Osteocyte (in vitro differentiated cells): Measurements from ENCODE around the gene TRIM59. TPM values are rescaled to one million over a fixed set of nuclear protein-coding genes. Genes with fewer than 3 reads are reported as not detected.
A peak's percentile ranks its signal among the peaks of the same experiment; 100 is the strongest.

Source experiments
- DNase-seq: peaks from one replicate; pipeline ENCODE4 v3.0.0; 2021; ENCODE audit warnings: mixed read lengths; ENCODE audit not compliant: unreplicated experiment; ENCODE audit errors: extremely low spot score
- H3K27ac Mint-ChIP-seq: one replicate; pipeline ENCODE4 v1.8.0; 2021; ENCODE audit warnings: mild to moderate bottlenecking, mixed read lengths; ENCODE audit not compliant: unreplicated experiment
- H3K27me3 Mint-ChIP-seq: one replicate; pipeline ENCODE4 v1.8.0; 2021; ENCODE audit warnings: mixed read lengths; ENCODE audit not compliant: unreplicated experiment
- H3K36me3 Mint-ChIP-seq: one replicate; pipeline ENCODE4 v1.8.0; 2021; ENCODE audit warnings: mixed read lengths; ENCODE audit not compliant: unreplicated experiment
- H3K4me1 Mint-ChIP-seq: one replicate; pipeline ENCODE4 v1.8.0; 2021; ENCODE audit warnings: mixed read lengths; ENCODE audit not compliant: unreplicated experiment
- H3K4me3 Mint-ChIP-seq: one replicate; pipeline ENCODE4 v1.8.0; 2021; ENCODE audit warnings: mild to moderate bottlenecking, moderate library complexity, mixed read lengths; ENCODE audit not compliant: unreplicated experiment
- H3K9me3 Mint-ChIP-seq: one replicate; pipeline ENCODE4 v1.8.0; 2021; ENCODE audit warnings: mixed read lengths; ENCODE audit not compliant: unreplicated experiment
- CTCF ChIP-seq: fragments of 200-600 bp; sonication (generic); IDR thresholded peaks from 2 replicates; pipeline ENCODE4 v1.5.0; 2021; ENCODE audit warnings: antibody characterized with exemption, mild to moderate bottlenecking, moderate library complexity
- total RNA-seq: library from RNA; stranded (reverse); gene quantifications from 2 replicates; pipeline ENCODE4 v1.2.1, GENCODE V29; 2021

The TRIM59 gene
- total RNA-seq, 1 donor from 2014 or later, result 36.0 TPM

GRCh38 chr3:160481856-160482255 lies 32.3 kb upstream of the TRIM59 start:
- Mint-ChIP-seq H3K4me1 (peaks cover 54% of the 10 kb centered on the region), H3K36me3 (no peaks in the 10 kb centered on the region), H3K4me3 (no peak overlapping the region), H3K9me3 (no peaks in the 10 kb centered on the region), H3K27ac (no peak overlapping the region), H3K27me3 (no peaks in the 10 kb centered on the region)
- DNase-seq, result no peak
- no peak for TF ChIP-seq CTCF

GRCh38 chr3:160480931-160481330 lies 31.3 kb upstream of the TRIM59 start:
- H3K4me3 Mint-ChIP-seq, result no peak overlapping the region
- no peak for DNase-seq
- H3K9me3 Mint-ChIP-seq, result no peaks in the 10 kb centered on the region
- H3K27me3 Mint-ChIP-seq, result no peaks in the 10 kb centered on the region
- no peak for TF ChIP-seq CTCF
- no peaks in the 10 kb centered on the region for H3K36me3 Mint-ChIP-seq
- H3K27ac Mint-ChIP-seq, result no peak overlapping the region
- H3K4me1 Mint-ChIP-seq, result peaks cover 49% of the 10 kb centered on the region

GRCh38 chr3:160479376-160479775 lies 29.8 kb upstream of the TRIM59 start:
- H3K36me3 Mint-ChIP-seq, result no peaks in the 10 kb centered on the region
- H3K4me3 Mint-ChIP-seq, result no peak overlapping the region
- DNase-seq, result no peak
- H3K9me3 Mint-ChIP-seq, result no peaks in the 10 kb centered on the region
- H3K27me3 Mint-ChIP-seq, result no peaks in the 10 kb centered on the region
- peaks cover 46% of the 10 kb centered on the region for H3K4me1 Mint-ChIP-seq
- peak overlapping the region; percentile 34 for H3K27ac Mint-ChIP-seq
- no peak for TF ChIP-seq CTCF

GRCh38 chr3:160478338-160478737 lies 28.8 kb upstream of the TRIM59 start:
- no peaks in the 10 kb centered on the region for H3K36me3 Mint-ChIP-seq
- peaks cover 46% of the 10 kb centered on the region for H3K4me1 Mint-ChIP-seq
- H3K4me3 Mint-ChIP-seq, result no peak overlapping the region
- no peak for DNase-seq
- H3K27ac Mint-ChIP-seq, result peak overlapping the region; percentile 56
- no peak for TF ChIP-seq CTCF
- H3K9me3 Mint-ChIP-seq, result no peaks in the 10 kb centered on the region
- H3K27me3 Mint-ChIP-seq, result no peaks in the 10 kb centered on the region

- Mint-ChIP-seq H3K4me1 (peaks cover 42% of the 10 kb centered on the region), H3K27ac (peak overlapping the region; percentile 56), H3K9me3 (no peaks in the 10 kb centered on the region), H3K4me3 (peak overlapping the region; percentile 6), H3K27me3 (no peaks in the 10 kb centered on the region), H3K36me3 (no peaks in the 10 kb centered on the region)
- no peak for DNase-seq
- TF ChIP-seq CTCF, result no peak
Measured at GRCh38 chr3:160477750-160478149, 28.2 kb upstream of the TRIM59 start.
